Stimulated activated CD4-positive, alpha-beta T cell treated with anti-CD3 and anti-CD28 coated beads, Interleukin-4, amount 100 ng/mL, for 1 hour (primary cell): ENCODE measurements around the gene ITGAE.
A peak's percentile ranks its signal among the peaks of the same experiment; 100 is the strongest.
"Not testable (repeated sequence)": the region's sequence is repeated elsewhere in the genome, so short reads cannot be mapped to it uniquely, and the experiment has no call there.

Experiments
- DNase-seq: peaks from one replicate; pipeline ENCODE4 v3.0.0-alpha.2; 2020

Gene ITGAE

DNA sequence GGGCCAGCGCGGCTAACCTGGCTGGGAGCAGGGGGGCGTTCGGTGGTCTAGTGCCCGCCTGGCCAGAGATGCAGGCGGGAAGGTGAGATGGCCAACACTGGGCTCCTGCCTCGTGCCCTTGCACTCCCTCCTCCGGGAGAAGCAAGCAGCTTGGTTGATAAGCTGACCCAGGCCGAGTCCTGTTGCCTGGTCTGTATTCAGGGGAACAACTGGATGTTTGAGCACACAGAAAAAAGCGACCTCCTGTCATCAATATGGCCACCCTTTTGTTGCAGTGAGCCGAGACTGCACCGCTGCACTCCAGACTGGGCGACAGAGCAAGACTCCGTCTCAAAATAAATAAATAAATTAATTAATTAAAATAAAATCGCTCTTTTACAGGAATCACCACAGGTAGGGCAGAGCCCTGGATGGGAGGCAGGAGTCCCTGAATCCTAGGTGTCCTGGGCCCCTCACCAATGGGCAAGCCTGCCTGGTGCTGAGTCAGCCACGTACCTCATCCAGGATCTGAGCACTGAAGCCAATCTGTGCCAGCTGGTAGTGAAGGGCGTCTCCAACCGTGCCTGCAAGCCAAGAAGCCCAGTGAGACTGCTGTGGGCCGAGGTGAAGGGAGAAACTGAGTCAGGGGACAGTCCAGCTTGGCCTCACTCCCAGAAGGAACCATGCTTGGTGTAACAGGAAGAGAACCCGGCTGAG lies 45.5 kb downstream of the ITGAE start:
- no peak for DNase-seq

DNA sequence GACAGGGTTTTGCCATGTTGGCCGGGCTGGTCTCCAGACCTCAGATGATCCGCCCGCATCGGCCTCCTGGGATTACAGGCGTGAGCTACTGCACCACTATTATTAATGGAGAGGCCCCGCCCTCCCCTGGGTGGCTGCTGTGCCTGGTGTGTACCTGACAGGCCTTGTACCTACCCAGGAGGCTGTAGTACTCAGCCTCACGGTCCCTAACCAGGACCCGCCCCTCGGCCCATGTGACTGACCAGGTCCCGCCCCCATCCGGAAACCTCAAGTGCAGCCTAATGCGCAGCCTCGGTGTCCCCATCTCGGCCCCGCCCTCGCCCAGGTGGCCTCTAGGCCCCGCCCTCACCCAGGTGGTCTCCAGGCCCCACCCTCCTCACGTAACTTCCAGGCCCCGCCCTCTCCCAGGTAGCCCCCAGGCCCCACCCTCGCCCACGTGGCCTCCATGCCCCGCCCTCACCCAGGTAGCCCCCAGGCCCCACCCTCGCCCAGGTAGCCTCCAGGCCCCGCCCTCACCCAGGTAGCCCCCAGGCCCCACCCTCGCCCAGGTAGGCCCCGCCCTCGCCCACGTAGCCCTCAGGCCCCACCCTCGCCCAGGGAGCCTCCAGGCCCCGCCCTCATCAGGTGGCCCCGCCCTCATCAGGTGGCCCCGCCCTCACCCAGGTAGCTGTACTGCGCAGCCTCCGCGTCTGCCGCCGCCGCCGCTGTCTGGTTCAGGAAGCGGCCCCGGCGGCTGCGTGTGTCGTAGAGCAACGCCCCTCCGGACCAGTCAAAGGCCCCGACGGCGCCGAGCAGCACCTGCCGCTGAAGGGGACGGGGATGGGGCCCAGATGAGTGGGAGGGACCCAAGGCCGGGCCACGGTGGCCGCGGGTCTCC lies 46.3 kb downstream of the ITGAE start:
- peak; percentile 74 for DNase-seq

DNA sequence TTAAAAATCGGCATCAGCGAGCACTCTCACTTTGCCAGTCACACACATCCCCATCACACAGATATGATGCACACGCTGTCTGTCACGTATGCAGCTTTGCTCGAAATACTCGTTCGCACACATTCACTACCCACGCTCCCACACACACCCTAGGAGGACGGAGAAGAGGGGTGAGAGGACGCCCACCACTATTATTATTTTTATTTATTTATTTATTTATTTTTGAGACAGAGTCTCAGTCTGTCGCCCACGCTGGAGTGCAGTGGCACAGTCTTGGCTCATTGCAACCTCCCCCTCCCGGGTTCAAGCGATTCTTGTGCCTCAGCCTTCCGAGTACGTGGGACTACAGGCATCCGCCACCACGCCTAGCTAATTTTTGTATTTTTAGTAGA lies 46.9 kb downstream of the ITGAE start:
- no peak for DNase-seq

DNA sequence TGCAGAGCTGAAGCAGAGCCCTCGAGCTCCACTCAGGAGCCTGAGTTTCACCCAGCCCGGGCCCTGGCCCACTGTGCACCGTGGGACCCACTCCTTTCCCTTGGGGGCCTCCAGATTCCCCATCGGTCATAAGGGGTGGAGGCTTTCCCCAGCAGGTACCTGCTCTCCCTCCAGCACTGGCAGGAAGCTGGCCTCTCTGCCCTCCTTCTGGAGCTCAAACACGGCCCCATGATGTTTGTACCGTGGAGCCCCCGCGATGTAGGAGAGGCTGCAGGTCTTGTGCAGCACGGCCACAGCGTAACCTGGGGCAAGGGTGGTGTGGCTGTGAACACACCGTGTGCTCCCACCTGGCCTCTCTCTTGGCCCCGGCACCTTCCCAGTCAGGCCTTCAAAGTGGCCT lies 47.4 kb downstream of the ITGAE start:
- DNase-seq: no peak

DNA sequence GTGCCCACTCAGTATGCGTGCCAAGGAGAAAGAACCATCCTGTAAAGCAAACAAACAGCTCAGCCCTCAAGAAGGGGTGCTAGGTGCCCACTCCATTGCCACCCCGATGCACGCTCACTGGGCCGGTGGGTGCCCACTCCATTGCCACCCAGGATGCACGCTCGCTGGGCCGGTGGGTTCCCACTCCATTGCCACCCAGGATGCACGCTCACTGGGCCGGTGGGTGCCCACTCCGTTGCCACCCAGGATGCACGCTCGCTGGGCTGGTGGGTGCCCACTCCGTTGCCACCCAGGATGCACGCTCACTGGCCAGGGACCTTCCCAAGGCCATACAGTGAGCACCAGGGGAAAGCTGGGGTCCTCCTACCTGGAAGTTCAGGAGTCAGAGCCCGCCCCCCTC lies 49.2 kb downstream of the ITGAE start:
- no peak for DNase-seq

DNA sequence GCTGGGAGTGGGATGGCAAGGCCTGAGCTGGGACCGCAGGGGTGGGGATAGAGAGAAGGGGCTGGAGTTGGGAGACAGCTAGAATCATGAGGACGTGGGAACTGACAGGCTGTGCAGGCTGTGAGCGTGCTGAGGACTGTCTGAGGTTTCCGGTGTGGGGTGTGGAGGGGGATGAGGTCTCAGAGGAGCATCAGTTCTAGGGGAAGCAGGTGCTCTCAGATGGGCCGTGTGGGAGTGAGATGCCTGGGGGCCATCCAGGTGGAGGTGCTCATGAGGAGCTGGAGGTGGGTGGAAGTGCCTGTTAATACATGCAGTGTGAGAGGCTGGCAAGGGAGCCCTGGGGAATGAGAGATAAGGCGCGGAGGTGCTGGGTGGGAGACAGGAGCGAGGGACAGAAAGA lies 50.1 kb downstream of the ITGAE start:
- DNase-seq: peak; percentile 24

DNA sequence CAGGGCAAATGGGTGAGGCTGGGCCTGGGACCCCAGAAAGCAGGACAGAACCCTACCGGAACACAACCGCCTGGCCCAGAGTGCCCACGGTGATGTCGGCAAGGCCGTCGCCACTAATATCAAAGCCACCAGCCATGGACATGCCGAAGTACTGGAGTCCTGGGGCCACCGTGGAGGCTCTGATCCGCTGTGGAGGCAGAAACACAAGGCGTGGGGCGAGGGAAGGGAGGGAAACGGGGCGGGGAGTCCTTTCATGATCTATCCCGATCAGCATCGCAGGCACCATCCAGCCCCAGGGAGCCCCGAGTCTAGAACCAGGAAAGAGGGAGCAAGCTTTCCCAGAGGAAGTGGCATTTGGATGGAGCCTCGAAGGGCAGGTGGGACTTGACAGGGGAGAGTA lies 50.7 kb downstream of the ITGAE start:
- DNase-seq: no peak

DNA sequence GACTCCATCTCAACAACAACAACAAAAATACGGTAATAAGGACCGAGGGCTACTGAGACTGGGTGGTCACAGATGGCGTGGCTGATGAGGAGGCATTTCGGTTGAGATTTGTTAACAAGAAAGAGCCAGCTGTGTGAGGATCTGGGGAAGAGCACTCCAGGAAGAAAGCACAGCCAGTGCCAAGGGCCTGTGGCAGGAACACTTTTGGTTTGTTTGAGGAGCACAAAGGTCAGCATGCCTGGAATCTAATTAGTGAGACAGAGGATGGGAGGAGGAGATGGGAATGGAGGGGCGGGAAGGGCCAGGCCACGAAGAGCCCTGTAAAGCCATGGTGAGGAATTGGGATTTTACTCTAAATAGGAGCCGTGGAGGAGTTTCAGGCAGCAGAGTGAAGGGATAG lies 52.4 kb downstream of the ITGAE start:
- DNase-seq: no peak

DNA sequence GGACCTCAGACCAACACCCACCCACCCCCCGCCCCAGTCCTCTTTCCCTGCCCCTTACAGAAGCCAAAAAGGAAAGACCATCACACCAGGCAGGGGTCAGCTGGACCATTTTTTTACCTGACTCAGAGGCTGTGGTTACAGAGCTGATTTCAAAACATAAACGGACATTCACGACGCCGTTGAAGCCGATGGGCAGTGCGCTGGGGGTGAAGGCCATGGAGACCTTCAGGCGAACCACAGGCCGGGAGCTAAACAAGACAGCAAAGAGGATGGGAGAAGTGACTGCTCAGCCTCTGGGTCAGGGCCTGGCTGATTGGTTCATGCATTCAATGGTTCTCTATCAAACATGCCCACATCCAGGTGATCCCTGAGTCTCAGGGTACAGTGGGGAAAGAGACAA lies 53.2 kb downstream of the ITGAE start:
- no peak for DNase-seq

DNA sequence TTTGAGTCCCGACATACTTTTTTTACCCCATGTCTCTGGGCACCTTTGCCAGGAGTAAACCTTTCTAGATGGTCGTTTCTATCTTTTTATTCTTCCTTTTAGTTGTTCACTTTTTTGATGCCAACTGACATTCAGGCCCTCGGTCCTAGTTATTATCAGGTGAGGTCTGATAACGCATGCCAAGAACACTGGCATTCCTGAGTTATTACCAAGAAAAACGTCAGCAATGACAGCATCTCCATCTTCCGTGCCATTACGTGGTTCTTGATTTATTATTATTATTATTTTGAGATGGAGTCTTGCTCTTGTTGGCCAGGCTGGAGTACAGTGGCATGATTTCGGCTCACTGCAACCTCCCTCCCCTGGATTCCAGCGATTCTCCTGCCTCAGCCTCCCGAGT lies 55.9 kb downstream of the ITGAE start:
- no peak for DNase-seq

DNA sequence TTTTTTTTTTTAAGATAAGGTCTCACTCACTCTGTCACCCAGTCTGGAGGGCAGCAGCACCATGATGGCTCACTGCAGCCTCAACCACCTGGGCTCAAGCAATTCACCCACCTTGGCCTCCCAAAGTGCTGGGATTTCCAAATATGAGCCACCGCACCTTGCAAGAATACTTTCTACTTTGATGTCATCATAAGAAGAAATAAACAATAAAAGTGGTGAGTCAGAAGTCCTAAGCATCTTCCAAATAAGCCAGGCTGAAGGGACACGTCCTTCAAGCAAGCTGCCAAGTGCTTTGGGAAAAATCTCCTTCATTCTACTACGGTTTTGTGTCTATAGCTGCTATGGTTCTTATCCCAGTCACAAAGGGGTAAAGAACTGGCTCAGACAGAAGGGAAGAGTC lies 57.0 kb downstream of the ITGAE start:
- no peak for DNase-seq

DNA sequence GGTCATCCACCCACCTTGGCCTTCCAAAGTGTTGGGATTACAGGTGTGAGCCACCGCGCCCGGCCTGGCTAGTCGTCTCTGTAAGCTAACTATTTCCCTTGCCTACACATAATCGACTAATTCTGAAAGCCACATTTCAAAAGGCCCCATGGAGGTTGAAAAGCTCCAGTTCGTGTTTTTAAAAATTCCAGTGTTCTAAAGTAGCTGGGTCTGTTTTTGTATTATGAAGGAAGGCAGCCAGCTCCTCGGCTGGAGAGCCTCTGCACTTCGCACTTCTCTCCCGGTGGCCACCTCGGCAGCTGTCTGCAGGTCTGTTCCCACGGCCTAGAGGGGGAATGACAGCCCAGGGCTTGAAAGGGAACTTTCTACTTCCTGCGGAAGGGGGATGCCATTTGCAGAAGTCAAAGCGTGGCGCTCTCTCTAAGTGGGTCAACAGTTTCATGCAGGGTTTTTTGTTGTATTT lies 60.3 kb downstream of the ITGAE start:
- no peak for DNase-seq

DNA sequence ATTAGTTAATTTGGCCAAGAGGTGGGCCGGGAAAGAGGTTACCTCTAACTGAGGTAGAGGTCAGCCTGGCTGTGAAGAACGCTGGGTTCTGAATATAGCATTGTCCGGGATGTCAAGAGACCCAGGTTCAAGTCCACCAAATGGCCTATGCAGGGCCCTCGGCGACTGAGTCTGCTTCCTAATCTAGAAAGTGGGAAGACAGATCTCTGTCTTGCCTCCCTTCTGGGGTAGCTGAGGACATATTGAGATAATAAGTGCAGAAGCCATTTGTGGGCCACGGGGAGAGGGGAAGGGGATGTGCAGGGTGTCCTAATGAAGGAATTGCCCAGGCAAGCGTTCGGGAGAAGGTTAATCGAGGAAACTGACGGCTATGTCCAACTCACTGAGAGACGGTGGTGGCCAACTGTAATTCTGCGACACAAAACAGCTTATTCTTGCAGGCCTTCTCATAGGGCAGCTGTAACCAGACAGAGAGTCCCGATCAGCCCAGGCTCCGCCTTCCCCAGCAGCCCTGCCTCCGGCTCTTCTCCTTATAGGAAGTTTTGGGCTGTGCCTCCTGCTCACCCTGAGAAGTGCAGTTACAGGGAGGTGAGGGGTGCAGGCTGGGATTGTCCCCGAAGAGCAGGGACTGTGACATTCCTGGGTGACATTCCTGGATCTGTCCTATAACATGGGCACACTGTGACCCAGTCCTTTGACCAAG lies 61.4 kb downstream of the ITGAE start:
- DNase-seq: no peak

DNA sequence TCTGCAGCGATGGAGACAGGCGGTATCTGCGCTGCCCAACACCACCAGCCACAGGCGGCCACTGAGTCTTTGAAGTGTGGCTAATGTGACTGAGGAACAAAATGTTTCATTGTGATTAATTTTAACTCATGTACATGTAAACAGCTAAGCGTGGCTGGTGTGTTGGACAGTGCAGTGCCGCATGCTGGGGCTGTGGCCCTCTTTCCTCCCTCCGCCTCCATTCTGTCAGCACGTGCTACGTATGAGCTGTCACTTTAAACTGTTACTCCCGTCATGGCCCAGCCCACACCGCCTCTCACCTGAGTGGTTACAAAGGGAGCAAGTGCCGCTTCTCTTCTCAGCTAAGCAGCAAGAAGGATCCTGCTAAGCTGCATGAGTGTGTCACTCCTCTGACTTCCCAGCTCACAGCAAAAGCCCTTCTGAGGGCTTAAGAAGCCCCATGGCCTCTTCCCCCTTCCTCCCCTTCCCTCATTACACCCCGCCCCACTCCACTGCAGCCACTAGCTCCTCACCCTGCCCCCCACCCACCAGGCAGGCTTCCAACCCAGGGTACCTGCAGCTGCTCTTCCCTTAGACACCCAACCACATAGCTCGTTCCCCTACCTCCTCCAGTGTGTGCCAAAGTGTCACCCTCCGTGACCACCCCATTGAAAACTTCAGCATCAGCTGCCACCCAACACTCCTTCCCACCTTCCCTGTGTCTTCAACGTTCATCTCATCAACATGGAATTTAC lies 62.3 kb downstream of the ITGAE start:
- DNase-seq: peak; percentile 77

DNA sequence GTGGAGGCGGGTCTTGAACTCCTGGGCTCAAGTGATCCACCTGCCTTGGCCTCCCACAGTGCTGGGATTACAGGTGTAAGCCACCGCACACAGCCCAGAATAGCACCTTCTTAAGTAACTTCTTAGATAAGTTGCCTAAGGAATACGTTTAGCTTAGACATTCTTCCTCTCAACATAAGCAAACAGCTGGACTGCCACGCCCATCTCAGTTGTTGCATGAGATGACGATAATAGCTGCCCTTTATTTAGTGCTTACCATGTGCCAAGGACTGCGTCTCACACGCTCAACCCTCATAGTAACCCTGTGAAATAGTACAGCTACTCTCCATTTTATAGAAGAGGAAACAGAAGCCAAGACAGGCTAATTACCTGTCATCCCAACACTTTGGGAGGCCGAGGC lies 65.5 kb downstream of the ITGAE start:
- no peak for DNase-seq

DNA sequence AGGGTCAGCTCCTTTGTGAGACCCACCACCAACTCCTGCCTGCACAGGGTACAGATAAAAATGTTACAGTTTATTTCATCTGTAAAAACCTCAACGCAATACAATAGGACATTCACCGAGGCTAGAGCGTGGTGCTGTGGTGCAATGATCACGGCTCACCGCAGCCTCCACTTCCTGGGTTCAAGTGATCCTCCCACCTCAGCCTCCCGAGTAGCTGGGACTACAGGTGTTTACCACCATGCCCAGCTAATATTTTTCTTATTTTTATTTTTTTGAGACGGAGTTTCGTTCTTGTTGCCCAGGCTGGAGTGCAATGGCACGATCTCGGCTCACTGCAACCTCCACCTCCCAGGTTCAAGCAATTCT lies 66.1 kb downstream of the ITGAE start:
- DNase-seq: not testable (repeated sequence)

DNA sequence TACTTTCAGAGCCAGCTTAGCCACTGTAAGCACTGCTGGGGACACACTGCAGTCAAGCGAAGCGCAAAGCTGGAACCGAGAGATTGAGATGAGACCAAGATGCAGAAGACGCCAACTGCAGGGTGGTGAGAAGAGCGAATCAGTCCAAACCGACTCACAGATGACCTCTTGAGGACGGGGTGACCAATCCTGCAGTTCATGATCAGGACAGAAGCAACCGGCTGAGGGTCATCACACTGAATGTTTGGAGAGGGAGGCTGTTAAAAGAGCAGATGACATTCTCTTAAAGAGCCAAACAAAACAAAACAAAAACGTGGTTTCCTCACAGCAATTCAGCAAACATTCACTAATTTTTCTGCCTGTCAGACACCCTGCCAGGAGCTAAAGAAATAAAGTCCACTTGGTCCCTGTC lies 68.8 kb downstream of the ITGAE start:
- DNase-seq: no peak

DNA sequence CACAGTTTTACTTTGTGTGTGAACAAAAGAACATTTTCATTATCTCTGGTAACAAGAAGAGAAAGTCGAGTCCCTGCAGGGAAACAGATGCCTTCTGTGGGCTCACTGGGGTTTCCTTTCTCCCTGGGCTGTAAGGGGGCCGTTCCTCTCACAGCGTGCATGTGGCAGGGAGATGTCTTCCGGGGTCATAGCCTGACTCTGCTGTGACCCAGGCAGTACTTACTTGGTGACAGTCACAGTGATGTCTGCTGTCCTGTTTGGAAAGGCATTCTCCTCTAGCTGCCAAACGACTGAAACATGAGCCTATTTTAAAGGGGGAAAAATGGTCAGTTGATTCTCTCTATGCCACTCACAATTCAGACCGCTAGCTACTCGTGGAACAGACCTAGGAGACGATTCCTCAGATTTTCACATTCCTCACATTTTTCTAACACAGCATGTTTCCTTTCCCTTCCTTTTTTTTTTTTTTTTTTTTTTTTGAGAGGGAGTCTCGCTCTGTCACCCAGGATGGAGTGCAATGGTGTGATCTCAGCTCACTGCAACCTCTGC lies 70.0 kb downstream of the ITGAE start:
- no peak for DNase-seq

DNA sequence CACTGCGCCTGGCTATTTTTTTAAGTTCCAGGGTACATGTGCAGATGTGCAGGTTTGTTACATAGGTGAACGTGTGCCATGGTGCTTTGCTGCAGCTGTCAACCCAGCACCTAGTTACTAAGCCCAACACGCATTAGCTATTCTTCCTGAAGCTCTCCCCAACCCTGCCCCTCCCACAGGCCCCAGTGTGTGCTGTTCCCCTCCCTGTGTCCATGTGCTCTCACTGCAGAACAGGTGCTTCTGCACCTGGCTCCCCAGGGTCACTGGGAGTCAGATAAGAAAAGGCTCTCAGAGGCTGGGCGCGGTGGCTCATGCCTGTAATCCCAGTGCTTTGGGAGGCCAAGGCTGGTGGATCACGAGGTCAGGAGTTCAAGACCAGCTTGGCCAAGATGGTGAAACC lies 71.1 kb downstream of the ITGAE start:
- no peak for DNase-seq

DNA sequence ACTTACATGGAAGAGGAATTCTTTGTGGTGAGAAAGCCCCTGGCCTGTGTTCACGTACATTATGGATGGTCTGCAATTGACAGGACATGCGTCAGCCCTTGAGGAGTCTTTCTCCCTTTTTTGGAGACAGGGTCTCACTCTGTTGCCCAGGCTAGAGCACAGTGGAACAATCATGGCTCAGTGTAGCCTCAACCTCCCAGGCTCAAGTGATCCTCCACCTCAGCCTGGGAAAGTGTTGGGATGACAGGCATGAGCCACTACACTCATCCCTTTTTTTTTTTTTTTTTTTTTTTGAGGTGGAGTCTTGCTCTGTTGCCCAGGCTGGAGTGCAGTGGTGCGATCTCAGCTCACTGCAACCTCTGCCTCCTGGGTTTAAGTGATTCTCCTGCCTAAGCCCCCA lies 72.9 kb downstream of the ITGAE start:
- DNase-seq: not testable (repeated sequence)

DNA sequence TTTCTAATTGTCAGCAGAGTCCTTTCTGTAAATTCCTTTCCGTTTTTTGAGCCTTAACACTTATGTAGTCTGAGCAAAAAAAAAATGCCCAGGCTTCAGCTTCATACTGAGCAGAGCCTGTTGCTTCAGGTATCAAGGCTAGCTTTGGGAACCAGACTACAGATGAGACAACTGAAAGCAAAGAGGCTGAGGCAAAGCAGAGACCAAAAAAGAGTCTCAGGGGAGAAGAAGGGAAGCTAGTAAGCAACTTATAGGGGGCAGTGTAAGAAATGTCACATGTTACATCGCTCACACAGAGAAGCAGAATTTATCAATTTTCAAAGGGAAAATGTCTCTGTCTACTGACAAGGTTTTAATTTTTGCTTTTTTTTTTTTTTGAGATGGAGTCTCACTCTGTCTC lies 73.9 kb downstream of the ITGAE start:
- DNase-seq: no peak

DNA sequence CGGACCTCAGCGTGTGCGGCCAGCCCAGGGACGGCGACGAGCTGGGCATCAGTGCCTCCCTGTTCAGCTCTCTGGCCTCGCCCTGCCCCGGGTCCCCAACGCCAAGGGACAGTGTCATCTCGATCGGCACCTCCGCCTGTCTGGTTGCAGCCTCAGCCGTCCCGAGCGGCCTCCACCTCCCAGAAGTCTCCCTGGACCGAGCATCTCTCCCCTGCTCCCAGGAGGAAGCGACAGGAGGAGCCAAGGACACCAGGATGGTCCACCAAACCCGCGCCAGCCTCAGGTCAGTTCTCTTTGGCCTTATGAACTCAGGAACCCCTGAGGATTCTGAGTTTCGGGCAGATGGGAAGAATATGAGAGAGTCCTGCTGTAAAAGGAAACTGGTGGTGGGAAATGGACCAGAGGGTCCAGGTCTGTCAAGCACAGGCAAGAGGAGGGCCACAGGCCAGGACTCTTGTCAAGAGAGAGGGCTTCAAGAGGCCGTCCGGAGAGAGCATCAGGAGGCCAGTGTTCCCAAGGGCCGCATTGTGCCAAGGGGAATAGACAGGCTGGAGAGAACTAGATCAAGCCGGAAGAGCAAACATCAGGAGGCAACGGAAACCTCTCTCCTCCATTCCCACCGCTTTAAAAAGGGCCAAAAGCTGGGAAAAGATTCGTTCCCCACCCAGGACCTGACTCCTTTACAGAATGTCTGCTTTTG lies 76.5 kb downstream of the ITGAE start:
- no peak for DNase-seq
